Activated CD8-positive, alpha-beta T cell treated with anti-CD3 and anti-CD28 coated beads for 36 hours (primary cell): Measurements from ENCODE around the gene RAD21L1. TPM values are rescaled to one million over a fixed set of nuclear protein-coding genes. Genes with fewer than 3 reads are reported as not detected.

Source experiments
- ATAC-seq: fragments of 200-7000 bp; cut with Tn5 transposase; one replicate; pipeline ENCODE4 v1.10.0; 2021; ENCODE audit warnings: mild to moderate bottlenecking, moderate library complexity
- CTCF ChIA-PET: fragments of 350-600 bp; sonication (Branson Sonifier 250); formaldehyde crosslinking; loops from one replicate; lab custom pipeline; 2021; ENCODE audit warnings: antibody characterized with exemption; lab: Charles Lee
- POLR2A ChIA-PET: fragments of 350-600 bp; sonication (Branson Sonifier 250); formaldehyde crosslinking; loops from one replicate; lab custom pipeline; 2021; ENCODE audit warnings: antibody characterized with exemption; lab: Charles Lee
- DNase-seq: peaks from one replicate; pipeline ENCODE4 v3.0.0-alpha.2; 2020
- H3K27ac Mint-ChIP-seq: one replicate; pipeline ENCODE4 v1.8.0; 2021; ENCODE audit warnings: mild to moderate bottlenecking, mixed read lengths
- H3K27me3 Mint-ChIP-seq: one replicate; pipeline ENCODE4 v1.8.0; 2021; ENCODE audit warnings: mixed read lengths
- H3K36me3 Mint-ChIP-seq: one replicate; pipeline ENCODE4 v1.8.0; 2021; ENCODE audit warnings: low read depth, mixed read lengths
- H3K4me1 Mint-ChIP-seq: one replicate; pipeline ENCODE4 v1.8.0; 2021; ENCODE audit warnings: low read depth, mixed read lengths
- H3K4me3 Mint-ChIP-seq: one replicate; pipeline ENCODE4 v1.8.0; 2021; ENCODE audit warnings: mild to moderate bottlenecking, moderate library complexity, mixed read lengths
- H3K9me3 Mint-ChIP-seq: one replicate; pipeline ENCODE4 v1.8.0; 2021; ENCODE audit warnings: mixed read lengths
- CTCF ChIP-seq: fragments of 200-600 bp; IDR thresholded peaks from one replicate; pipeline ENCODE4 v1.8.0; 2022; ENCODE audit warnings: antibody characterized with exemption, mild to moderate bottlenecking
- intact Hi-C: fragments of 100-400 bp; cut with micrococcal nuclease; formaldehyde crosslinking; loops from one replicate; pipeline ENCODE4 v1.10.0; 2022
- total RNA-seq, 2 experiments: library from RNA; stranded (reverse); gene quantifications; one replicate each; pipeline ENCODE4 v1.2.3, GENCODE V29; 2021

Gene RAD21L1
- total RNA-seq, 2 experiments from 2014 or later, result 0.18 to 0.25 TPM

GRCh38 chr20:1293641-1294379 lies 68.0 kb downstream of the RAD21L1 start:
- no peaks in the 10 kb centered on the region for H3K27me3 Mint-ChIP-seq
- no peaks in the 10 kb centered on the region for H3K9me3 Mint-ChIP-seq
- intact Hi-C loops, result no loop called here
- POLR2A ChIA-PET, result interaction anchor here (1.1 kb wide), 1 partner anchor 9 kb away, joined by 3 read pairs; no protein-coding TSS in a partner anchor
- peaks cover under 1% of the 10 kb centered on the region for H3K36me3 Mint-ChIP-seq
- TF ChIP-seq CTCF, result no peak
- no peak for DNase-seq
- CTCF ChIA-PET, result no interaction called here
- H3K27ac Mint-ChIP-seq, result no peak overlapping the region
- no peak overlapping the region for H3K4me3 Mint-ChIP-seq
- peaks cover 26% of the 10 kb centered on the region for H3K4me1 Mint-ChIP-seq
- no peak for ATAC-seq

- CTCF ChIA-PET, result no interaction called here
- H3K4me1 Mint-ChIP-seq, result peaks cover 31% of the 10 kb centered on the region
- H3K9me3 Mint-ChIP-seq, result no peaks in the 10 kb centered on the region
- H3K27ac Mint-ChIP-seq, result no peak overlapping the region
- intact Hi-C loops, result no loop called here
- ATAC-seq, result no peak
- no peak overlapping the region for H3K4me3 Mint-ChIP-seq
- H3K27me3 Mint-ChIP-seq, result no peaks in the 10 kb centered on the region
- TF ChIP-seq CTCF, result no peak
- H3K36me3 Mint-ChIP-seq, result peaks cover 4% of the 10 kb centered on the region
- POLR2A ChIA-PET, result interaction anchor here (0.6 kb wide), 1 partner anchor 17 kb away, joined by 3 read pairs; no protein-coding TSS in a partner anchor
- DNase-seq, result no peak
Observed at GRCh38 chr20:1294497-1294896, 68.7 kb downstream of the RAD21L1 start.

GRCh38 chr20:1295276-1295930 lies 69.6 kb downstream of the RAD21L1 start:
- no peak for ATAC-seq
- POLR2A ChIA-PET, result no interaction called here
- Mint-ChIP-seq H3K4me3 (no peak overlapping the region), H3K27ac (no peak overlapping the region), H3K36me3 (peaks cover 4% of the 10 kb centered on the region), H3K4me1 (peaks cover 38% of the 10 kb centered on the region), H3K9me3 (no peaks in the 10 kb centered on the region), H3K27me3 (no peaks in the 10 kb centered on the region)
- DNase-seq, result no peak
- TF ChIP-seq CTCF, result no peak
- CTCF ChIA-PET, result no interaction called here
- intact Hi-C loops, result no loop called here

GRCh38 chr20:1296117-1296610 lies 70.3 kb downstream of the RAD21L1 start:
- no peak overlapping the region for H3K4me3 Mint-ChIP-seq
- POLR2A ChIA-PET, result no interaction called here
- CTCF ChIA-PET, result interaction anchor here (1.5 kb wide), 1 partner anchor 9 kb away, joined by 3 read pairs; no protein-coding TSS in a partner anchor
- ATAC-seq (no peak), DNase-seq (no peak)
- no peak for TF ChIP-seq CTCF
- peaks cover 40% of the 10 kb centered on the region for H3K4me1 Mint-ChIP-seq
- no peak overlapping the region for H3K27ac Mint-ChIP-seq
- intact Hi-C loops, result no loop called here
- H3K36me3 Mint-ChIP-seq, result peaks cover 6% of the 10 kb centered on the region
- no peaks in the 10 kb centered on the region for H3K9me3 Mint-ChIP-seq
- no peaks in the 10 kb centered on the region for H3K27me3 Mint-ChIP-seq

- H3K27me3 Mint-ChIP-seq, result no peaks in the 10 kb centered on the region
- no peak for TF ChIP-seq CTCF
- ATAC-seq, result no peak
- H3K4me3 Mint-ChIP-seq, result no peak overlapping the region
- CTCF ChIA-PET, result interaction anchor here (1.5 kb wide), 1 partner anchor 9 kb away, joined by 3 read pairs; no protein-coding TSS in a partner anchor
- intact Hi-C loops, result no loop called here
- no peak overlapping the region for H3K27ac Mint-ChIP-seq
- DNase-seq, result no peak
- H3K4me1 Mint-ChIP-seq, result peaks cover 36% of the 10 kb centered on the region
- H3K9me3 Mint-ChIP-seq, result no peaks in the 10 kb centered on the region
- POLR2A ChIA-PET, result interaction anchor here (1.1 kb wide), 1 partner anchor 16 kb away, joined by 4 read pairs; no protein-coding TSS in a partner anchor
- peaks cover 6% of the 10 kb centered on the region for H3K36me3 Mint-ChIP-seq
Observed at GRCh38 chr20:1296922-1297321, 71.1 kb downstream of the RAD21L1 start.
